HCT116 (cell line): ENCODE results near the gene COL15A1. TPM values are rescaled to one million over a fixed set of nuclear protein-coding genes. Genes with fewer than 3 reads are reported as not detected.

Source experiments
- ATAC-seq: fragments of 200-7000 bp; cut with Tn5 transposase; 2 replicates; pipeline ENCODE4 v1.9.1; 2020; ENCODE audit warnings: mild to moderate bottlenecking, moderate library complexity
- BruUV-seq: library from RNA; stranded (reverse); fragments of 400-500 nt; replicated peaks from 2 replicates; lab custom pipeline; 2021; lab: Mats Ljungman, UMichigan
- CTCF ChIA-PET: fragments of 300-600 bp; sonication (Branson Sonifier 250); formaldehyde crosslinking; loops from one replicate; lab custom pipeline; 2021; ENCODE audit warnings: antibody characterized with exemption; lab: Charles Lee
- POLR2A ChIA-PET: fragments of 300-600, 350-600 bp; sonication (Branson Sonifier 250); formaldehyde crosslinking; loops from one replicate; lab custom pipeline; 2021; ENCODE audit warnings: antibody characterized with exemption; lab: Charles Lee
- RAD21 ChIA-PET, 2 experiments: fragments of 300-600 bp; sonication (Branson Sonifier 250); formaldehyde crosslinking; loops; one replicate each; lab custom pipeline; 2023; ENCODE audit warnings: low total read pairs in 2 of 2; ENCODE audit not compliant: uncharacterized antibody in 2 of 2, unreplicated experiment in 2 of 2, low non-redundant PET in 1 of 2; lab: Charles Lee
- DNase-seq: peaks from one replicate; pipeline ENCODE4 v3.0.0-alpha.2; 2010; ENCODE audit warnings: low read depth, low spot score
- H2AFZ ChIP-seq: fragments of 200-600 bp; shearing (Covaris generic), sonication (generic); 2 replicates; pipeline ENCODE4 v1.6.1; 2017; ENCODE audit warnings: low read depth, mixed run types, mixed read lengths, antibody characterized with exemption, low read length; ENCODE audit not compliant: poor library complexity, severe bottlenecking
- H3K27ac ChIP-seq: 2 replicates; pipeline ENCODE4 v1.5.1; 2012; ENCODE audit warnings: low read depth, low read length
- H3K27me3 ChIP-seq: fragments of 200-600 bp; sonication (generic); 2 replicates; pipeline ENCODE4 v1.6.1; 2016; ENCODE audit warnings: mixed run types, low read length, mixed read lengths; ENCODE audit not compliant: insufficient read depth
- H3K36me3 ChIP-seq, 2 experiments: fragments of 200-500 bp in 1 of 2; fragments of 200-600 bp in 1 of 2; sonication (Bioruptor generic) in 1 of 2; sonication (generic) in 1 of 2; 2 replicates each; pipeline versions ENCODE4 v1.5.1 to v1.6.1; 2014 to 2016; ENCODE audit warnings: low read length in 2 of 2, inconsistent platforms in 1 of 2, mixed read lengths in 1 of 2, mixed run types in 1 of 2; ENCODE audit not compliant: insufficient read depth in 2 of 2, control insufficient read depth in 1 of 2
- H3K4me1 ChIP-seq, 2 experiments: fragments of 200-600 bp in 1 of 2; sonication (generic) in 1 of 2; 2 replicates each; pipeline versions ENCODE4 v1.5.1 to v1.6.1; 2012 to 2017; ENCODE audit warnings: low read length in 2 of 2, inconsistent platforms in 1 of 2, mild to moderate bottlenecking in 1 of 2, mixed read lengths in 1 of 2, mixed run types in 1 of 2, moderate library complexity in 1 of 2; ENCODE audit not compliant: insufficient read depth in 2 of 2, control insufficient read depth in 1 of 2
- H3K4me2 ChIP-seq: fragments of 200-600 bp; sonication (generic); 2 replicates; pipeline ENCODE4 v1.6.1; 2017; ENCODE audit warnings: mixed run types, low read length, mixed read lengths
- H3K4me3 ChIP-seq, 2 experiments: fragments of 200-600 bp in 1 of 2; sonication (generic) in 1 of 2; replicated peaks in 1 of 2; 2 replicates each; pipeline ENCODE4 v1.5.1; 2011 to 2016; ENCODE audit warnings: low read length in 2 of 2, control low read depth in 1 of 2, low read depth in 1 of 2, mild to moderate bottlenecking in 1 of 2, mixed read lengths in 1 of 2, mixed run types in 1 of 2
- H3K79me2 ChIP-seq: fragments of 200-600 bp; sonication (generic); 2 replicates; pipeline ENCODE4 v1.6.1; 2017; ENCODE audit warnings: mild to moderate bottlenecking, mixed run types, low read length, moderate library complexity, mixed read lengths; ENCODE audit not compliant: insufficient read depth
- H3K9ac ChIP-seq: fragments of 200-600 bp; sonication (generic); 2 replicates; pipeline ENCODE4 v1.6.1; 2016; ENCODE audit warnings: low read length, mixed read lengths
- H3K9me2 ChIP-seq: fragments of 200-600 bp; sonication (generic), shearing (Covaris generic); 2 replicates; pipeline ENCODE4 v1.6.1; 2017; ENCODE audit warnings: mixed run types, mild to moderate bottlenecking, moderate library complexity; ENCODE audit not compliant: insufficient read depth
- H3K9me3 ChIP-seq, 2 experiments: fragments of 200-500 bp in 1 of 2; fragments of 200-600 bp in 1 of 2; sonication (Bioruptor generic) in 1 of 2; sonication (generic) in 1 of 2; 2 replicates each; pipeline ENCODE4 v1.6.1; 2014 to 2017; ENCODE audit warnings: low read length in 2 of 2, mixed read lengths in 2 of 2, inconsistent platforms in 1 of 2, low read depth in 1 of 2, mild to moderate bottlenecking in 1 of 2, mixed run types in 1 of 2, moderate library complexity in 1 of 2; ENCODE audit not compliant: control insufficient read depth in 1 of 2, insufficient read depth in 1 of 2
- H4K20me1 ChIP-seq: fragments of 200-600 bp; sonication (generic), shearing (Covaris generic); 2 replicates; pipeline ENCODE4 v1.6.1; 2017; ENCODE audit warnings: mixed run types, mild to moderate bottlenecking, moderate library complexity; ENCODE audit not compliant: insufficient read depth
- CBX3 ChIP-seq: IDR thresholded peaks from 2 replicates; pipeline ENCODE4 v1.6.1; 2012; ENCODE audit warnings: low read depth
- CEBPB ChIP-seq: IDR thresholded peaks from 2 replicates; pipeline ENCODE4 v1.6.1; 2012; ENCODE audit warnings: low read depth
- EZH2phosphoT487 ChIP-seq: fragments of 200-600 bp; IDR thresholded peaks from 2 replicates; pipeline ENCODE4 v1.6.1; 2018; ENCODE audit warnings: antibody characterized with exemption, borderline replicate concordance
- FOSL1 ChIP-seq: IDR thresholded peaks from 2 replicates; pipeline ENCODE4 v1.6.1; 2012; ENCODE audit warnings: low read depth
- JUND ChIP-seq: IDR thresholded peaks from 2 replicates; pipeline ENCODE4 v1.6.1; 2012
- POLR2A ChIP-seq: IDR thresholded peaks from 2 replicates; pipeline ENCODE4 v1.7.0; 2011; ENCODE audit warnings: borderline replicate concordance; ENCODE audit not compliant: insufficient read depth, insufficient read length; ENCODE audit errors: extremely low read depth
- RAD21 ChIP-seq: IDR thresholded peaks from 2 replicates; pipeline ENCODE4 v1.6.1; 2012; ENCODE audit warnings: low read depth, mild to moderate bottlenecking
- SP1 ChIP-seq: IDR thresholded peaks from 2 replicates; pipeline ENCODE4 v1.6.1; 2012; ENCODE audit warnings: low read depth
- SRF ChIP-seq: IDR thresholded peaks from 2 replicates; pipeline ENCODE4 v1.6.1; 2012; ENCODE audit warnings: low read depth
- TCF7L2 ChIP-seq: IDR thresholded peaks from 2 replicates; pipeline ENCODE4 v1.7.0; 2011; ENCODE audit warnings: borderline replicate concordance, inconsistent platforms; ENCODE audit not compliant: insufficient read depth, insufficient read length; ENCODE audit errors: extremely low read depth
- YY1 ChIP-seq: IDR thresholded peaks from 2 replicates; pipeline ENCODE4 v1.6.1; 2011; ENCODE audit warnings: low read length, low read depth, moderate library complexity, mild to moderate bottlenecking; ENCODE audit not compliant: insufficient replicate concordance; ENCODE audit errors: extremely low read depth
- ZFX ChIP-seq: fragments of 450-650 bp; IDR thresholded peaks from 2 replicates; pipeline ENCODE4 v1.6.1; 2017
- intact Hi-C: fragments of 100-400 bp; cut with micrococcal nuclease; formaldehyde crosslinking; loops from 2 replicates; pipeline ENCODE4 v1.10.0; 2022
- total RNA-seq: library from RNA; stranded (reverse); gene quantifications from one replicate; pipeline ENCODE4 v1.2.1, GENCODE V29; 2021; ENCODE audit not compliant: unreplicated experiment
- TF ChIP-seq, protein P1 (sequence below): IDR thresholded peaks from 2 replicates; pipeline ENCODE4 v1.6.1; 2012
- TF ChIP-seq, protein P2 (sequence below), 3 experiments: fragments of 200-600 bp in 1 of 3; sonication (generic) in 1 of 3; IDR thresholded peaks in 2 of 3; conservative IDR thresholded peaks in 1 of 3; 2 replicates each; pipeline ENCODE4 v1.5.1; 2012 to 2017; ENCODE audit warnings: low read depth in 2 of 3, low read length in 2 of 3, antibody characterized with exemption in 1 of 3, borderline replicate concordance in 1 of 3, control low read depth in 1 of 3, mild to moderate bottlenecking in 1 of 3, mixed read lengths in 1 of 3, mixed run types in 1 of 3, moderate library complexity in 1 of 3; ENCODE audit not compliant: insufficient read depth in 1 of 3

Gene COL15A1
- total RNA-seq, 1 experiment from 2014 or later = 0.15 TPM

DNA sequence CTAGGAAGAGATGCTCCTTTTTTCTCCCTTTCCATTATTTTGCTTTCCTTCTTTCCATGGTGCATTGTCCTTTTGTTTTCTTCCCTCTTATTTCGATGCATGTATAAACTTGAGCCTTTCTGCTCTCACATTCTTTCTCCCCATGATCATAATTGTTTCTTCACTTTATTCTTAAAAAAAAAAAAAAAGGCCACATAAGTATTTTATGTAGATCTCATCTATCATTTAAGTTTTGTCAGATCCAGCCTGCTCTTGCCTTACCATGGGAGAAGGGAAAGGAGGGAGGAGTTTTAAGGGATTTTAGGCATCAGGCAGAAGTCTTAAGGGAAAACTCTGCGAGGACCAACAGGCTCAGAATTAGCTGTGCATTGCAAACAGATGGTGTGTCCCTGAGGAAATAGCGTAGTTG is 172.3 kb downstream of the COL15A1 start:
- POLR2A ChIA-PET = no interaction called here

More for the DNA sequence above, 172.3 kb downstream of the COL15A1 start:
- ChIA-PET RAD21 (no interaction called here), CTCF (no interaction called here)
- intact Hi-C loops = no loop called here
- Histone ChIP-seq H3K27ac (no peak overlapping the region), H3K27me3 (no peaks in the 10 kb centered on the region), H3K4me1 (no peaks in the 10 kb centered on the region), H3K79me2 (peaks cover 5% of the 10 kb centered on the region), H4K20me1 (no peaks in the 10 kb centered on the region), H2AFZ (no peak overlapping the region), H3K4me3 (no peak overlapping the region), H3K9me2 (no peaks in the 10 kb centered on the region), H3K9me3 (no peaks in the 10 kb centered on the region), H3K9ac (no peak overlapping the region), H3K4me2 (no peak overlapping the region), H3K36me3 (no peaks in the 10 kb centered on the region)
- TF ChIP-seq SP1 (no peak), ZFX (no peak), JUND (no peak), POLR2A (no peak), FOSL1 (no peak), EZH2phosphoT487 (no peak), CBX3 (no peak), SRF (no peak), RAD21 (no peak), CEBPB (no peak), YY1 (no peak), TCF7L2 (no peak)
- TF ChIP-seq, protein P1, sequence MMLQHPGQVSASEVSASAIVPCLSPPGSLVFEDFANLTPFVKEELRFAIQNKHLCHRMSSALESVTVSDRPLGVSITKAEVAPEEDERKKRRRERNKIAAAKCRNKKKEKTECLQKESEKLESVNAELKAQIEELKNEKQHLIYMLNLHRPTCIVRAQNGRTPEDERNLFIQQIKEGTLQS = no peak
- TF ChIP-seq, protein P2, sequence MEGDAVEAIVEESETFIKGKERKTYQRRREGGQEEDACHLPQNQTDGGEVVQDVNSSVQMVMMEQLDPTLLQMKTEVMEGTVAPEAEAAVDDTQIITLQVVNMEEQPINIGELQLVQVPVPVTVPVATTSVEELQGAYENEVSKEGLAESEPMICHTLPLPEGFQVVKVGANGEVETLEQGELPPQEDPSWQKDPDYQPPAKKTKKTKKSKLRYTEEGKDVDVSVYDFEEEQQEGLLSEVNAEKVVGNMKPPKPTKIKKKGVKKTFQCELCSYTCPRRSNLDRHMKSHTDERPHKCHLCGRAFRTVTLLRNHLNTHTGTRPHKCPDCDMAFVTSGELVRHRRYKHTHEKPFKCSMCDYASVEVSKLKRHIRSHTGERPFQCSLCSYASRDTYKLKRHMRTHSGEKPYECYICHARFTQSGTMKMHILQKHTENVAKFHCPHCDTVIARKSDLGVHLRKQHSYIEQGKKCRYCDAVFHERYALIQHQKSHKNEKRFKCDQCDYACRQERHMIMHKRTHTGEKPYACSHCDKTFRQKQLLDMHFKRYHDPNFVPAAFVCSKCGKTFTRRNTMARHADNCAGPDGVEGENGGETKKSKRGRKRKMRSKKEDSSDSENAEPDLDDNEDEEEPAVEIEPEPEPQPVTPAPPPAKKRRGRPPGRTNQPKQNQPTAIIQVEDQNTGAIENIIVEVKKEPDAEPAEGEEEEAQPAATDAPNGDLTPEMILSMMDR (IDR thresholded peaks at IDR 0.05 in 2 of 3, conservative IDR thresholded peaks at IDR 0.05 in 1 of 3; ENCODE audit: borderline replicate concordance in 1 of 3, insufficient read depth in 1 of 3, low read depth in 2 of 3, low read length in 2 of 3) = no peak
- ATAC-seq = no peak
- no TSS peak for BruUV-seq
- no peak for DNase-seq
